Fibroblast of skin of left quadriceps (primary cell): ENCODE data around the gene EEF1AKMT2.

ENCODE experiments used
- DNase-seq, 2 experiments: peaks; one replicate each; pipeline ENCODE4 v3.0.0-alpha.2; 2013; ENCODE audit warnings: low read depth in 2 of 2

The EEF1AKMT2 gene

DNA sequence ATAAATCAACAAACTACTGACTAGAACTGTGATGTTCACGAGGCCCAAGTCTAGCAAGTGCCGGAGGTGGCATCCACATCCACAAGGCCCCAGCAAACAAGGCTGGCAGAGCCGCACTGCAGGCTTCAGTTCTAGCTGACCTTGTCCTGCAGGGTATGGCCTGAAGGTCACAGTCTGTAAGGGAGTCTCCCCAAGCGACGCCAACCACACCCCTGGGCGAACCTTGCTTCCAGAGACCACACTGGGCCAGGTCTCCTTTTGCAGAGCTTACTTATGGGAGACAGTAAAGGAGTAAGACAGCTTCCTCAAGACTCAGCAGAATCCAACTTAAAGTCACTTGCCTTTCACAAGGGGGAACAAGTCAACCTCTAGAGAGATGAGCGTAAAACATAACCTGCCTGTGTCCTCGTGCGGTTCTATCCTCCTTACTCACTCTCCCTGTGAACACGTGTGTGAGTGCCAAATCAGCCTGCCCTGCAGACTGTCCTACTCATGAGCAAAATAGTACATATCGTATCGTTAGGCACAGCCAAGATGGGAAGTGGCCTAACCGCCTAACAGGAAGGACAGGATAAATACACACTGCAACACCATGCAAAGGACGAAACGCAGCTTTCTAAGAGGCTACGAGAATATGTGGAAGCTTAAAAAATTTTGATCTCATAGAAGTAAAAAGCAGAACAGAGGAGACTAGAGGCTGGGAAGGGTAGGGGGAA is 70.2 kb downstream of the EEF1AKMT2 start:
- no peak for DNase-seq

DNA sequence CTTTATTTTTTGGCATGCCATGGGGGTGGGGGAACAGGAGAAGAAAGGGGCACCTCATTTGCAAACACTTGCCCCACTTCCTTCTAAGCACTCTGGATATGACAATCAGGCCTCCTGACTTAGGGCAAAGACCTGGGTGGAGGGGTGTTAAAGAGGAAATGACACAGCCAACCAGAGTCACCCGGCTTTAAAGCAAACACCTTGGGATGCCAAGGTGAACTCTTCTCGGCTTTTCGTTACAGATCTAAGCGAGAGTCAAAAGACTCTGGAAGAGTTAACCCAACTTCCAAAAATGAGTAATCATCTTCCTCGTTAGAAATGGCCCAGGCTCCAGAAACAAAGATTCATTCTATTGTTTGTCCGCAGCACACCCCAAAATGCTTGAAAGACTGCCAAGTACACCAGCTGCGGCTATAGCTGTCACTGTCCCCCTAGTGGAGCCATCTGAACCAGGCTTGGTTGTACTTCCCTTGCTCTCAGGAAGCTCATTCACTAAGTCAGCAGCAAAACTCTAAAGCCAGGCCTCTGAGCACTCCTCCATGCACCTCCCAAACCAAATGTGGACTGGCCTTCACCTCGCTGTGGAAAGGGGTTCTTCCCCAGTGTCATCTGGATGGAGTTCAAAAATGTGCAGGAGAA is 72.4 kb downstream of the EEF1AKMT2 start:
- no peak for DNase-seq

DNA sequence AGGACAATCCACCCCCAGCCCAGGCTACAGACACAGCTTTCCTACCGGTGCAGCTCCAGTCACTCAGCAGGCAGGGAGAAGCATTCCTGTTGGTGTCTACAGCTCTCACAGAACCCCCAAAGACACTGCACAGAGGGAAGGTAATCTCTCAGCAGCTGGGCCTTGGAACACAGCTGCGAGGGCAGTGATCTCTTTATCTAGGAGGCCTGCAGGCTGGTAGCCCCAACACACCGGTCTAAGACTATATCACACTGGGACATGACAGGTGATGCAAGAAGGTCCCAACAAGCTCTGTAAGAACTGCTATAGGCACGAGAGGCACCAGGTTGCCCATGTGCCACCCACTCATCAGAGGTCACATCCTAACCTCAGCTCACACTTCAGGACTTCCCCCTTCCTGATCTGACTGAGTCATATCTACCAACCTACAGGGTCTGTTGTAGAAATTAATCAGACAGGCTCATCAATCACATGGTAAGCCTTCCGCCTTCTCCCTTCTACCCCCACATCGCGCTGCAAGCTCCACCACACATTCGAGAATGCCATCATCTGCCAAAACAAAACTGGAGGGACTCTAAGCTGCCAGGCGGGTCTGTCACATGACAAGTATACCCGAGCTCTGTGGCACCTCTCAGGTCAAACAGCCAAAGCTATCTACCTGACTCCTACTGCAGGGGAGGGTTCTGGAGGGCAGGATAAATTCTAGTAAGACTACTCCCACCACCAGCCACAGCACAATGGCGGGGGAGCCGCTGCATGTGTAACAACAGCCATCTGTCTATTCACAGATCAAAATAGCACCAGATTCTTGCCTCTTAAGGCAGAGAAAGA is 73.6 kb downstream of the EEF1AKMT2 start:
- no peak for DNase-seq

DNA sequence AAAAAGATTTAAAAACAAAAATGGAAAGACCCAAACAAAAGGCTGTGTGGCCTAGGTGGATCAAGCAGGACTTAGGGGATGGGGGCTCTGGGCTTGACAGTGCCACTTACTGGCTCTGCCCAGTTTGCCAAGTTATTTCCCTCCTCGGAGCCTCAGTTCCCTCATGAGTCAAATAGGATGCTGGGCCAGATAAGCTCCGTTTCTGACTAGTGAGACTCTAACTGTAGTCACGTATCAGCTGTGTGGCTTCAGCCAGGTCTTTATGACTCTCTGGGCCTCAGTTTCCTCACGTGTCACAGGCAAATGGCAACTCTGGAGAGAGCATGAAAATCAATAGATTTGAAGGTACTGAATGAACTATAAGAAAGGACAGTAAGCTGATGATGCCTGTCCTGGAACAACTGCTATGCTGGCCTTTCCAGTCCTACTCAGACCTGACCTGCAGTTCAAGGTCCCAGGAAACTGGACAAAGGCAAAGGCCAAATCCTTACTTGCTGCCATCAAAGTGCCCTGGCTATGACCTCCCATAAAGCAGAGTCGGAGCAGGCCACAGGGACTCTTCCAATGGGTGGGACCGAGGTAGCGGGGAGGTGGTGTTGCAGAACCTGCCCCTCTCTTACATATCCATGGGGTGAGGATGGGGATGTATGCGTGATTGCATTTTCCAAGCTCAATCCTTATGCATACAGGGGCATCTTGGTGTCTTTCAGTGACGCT is 74.5 kb downstream of the EEF1AKMT2 start:
- DNase-seq: no peak

DNA sequence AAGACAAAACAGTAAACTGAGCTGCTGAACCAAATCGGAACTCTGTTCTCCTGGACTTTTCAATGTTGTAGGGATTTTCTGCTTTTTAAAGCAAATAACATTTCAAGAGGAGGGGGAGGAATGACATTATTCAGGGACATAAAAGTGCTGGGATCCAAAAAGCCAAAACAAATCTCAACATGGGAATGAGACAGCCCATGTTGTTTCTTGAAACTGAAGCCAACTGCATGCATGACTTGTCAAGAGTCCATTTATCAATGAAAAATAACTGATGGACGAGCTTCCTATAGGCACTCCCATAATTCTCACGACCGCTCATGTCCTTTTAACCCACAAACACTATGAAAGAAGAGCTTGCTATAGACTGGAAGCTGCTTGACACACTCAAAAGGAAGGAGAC is 75.3 kb downstream of the EEF1AKMT2 start:
- no peak for DNase-seq

DNA sequence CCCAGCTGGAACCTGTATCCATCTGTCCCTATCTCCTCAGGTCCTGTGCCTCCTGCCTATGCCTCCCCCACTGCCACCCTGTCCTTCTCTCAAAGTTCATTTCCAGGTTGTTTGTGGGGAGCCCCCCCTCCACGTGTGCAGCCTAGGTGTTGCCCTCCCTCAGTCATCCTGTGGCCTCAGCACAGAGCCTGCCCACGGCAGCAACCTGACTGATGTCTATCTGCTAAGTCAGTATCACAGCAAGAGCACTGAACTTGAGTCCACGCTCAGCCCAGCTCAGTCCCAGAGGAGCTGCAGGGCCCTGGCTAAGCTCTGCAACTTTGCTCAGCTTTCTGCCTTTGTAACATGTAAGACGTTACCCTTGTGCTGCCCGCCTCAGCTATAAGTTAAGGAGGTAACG is 76.2 kb downstream of the EEF1AKMT2 start:
- DNase-seq: no peak

DNA sequence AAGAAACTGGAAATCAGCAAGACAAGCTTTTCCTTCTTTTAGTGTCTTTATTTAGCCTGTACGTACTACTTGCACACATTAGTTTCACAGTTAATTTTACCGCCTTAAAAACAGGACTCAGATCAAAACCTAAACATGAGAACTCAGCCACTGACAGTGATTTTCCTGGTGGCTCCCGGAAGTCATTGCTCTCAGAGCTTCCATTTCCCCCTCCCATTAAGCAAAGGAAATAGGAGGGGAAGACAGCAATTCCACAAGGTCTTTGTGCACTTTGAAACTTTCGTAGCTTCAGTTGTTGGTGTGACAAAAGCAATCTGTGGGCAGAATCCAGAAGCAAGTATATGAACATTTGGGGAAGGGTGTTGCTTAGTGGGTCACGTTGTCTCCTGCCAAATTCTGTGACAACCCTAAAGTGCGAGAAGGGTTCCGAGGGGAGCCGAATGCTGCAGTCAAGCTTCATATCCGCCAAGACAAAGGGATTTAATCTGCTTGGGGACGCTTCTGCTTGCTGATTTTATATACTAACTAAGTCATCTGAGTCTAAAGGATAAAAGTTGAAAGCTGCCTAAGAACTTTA is 77.9 kb downstream of the EEF1AKMT2 start:
- no peak for DNase-seq

DNA sequence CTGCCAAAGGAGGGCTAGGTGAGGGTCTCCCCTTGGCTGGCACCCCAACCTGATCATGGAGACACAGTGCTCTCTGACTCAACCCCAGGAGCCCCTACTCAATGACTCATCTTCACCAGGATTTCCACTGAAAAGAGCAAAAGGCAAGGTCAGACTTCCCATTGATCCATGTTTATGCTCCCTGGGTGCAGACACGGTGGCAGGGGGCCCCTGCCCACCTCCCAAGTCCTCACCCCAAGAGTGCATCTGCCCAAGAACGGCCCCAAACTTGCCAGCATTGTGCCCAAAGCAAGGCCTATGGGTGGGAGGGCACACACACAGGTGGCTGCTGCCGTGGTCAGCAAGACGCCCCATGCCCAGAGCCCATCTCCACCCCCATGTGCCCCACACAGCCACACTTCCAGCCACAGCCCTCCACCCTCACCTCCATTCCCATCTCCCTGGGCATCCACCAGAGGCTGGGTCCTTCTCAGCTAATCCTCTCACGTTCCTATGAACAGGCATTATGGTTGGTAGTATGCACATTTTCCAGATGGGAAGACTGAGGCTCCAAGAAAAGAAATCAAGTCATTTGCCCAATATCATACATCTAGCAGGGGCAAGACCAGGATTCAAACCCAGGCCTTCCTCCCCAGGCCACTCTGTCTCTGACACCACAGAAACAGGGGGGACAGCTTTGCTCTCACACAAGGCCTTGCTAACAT is 78.8 kb downstream of the EEF1AKMT2 start:
- DNase-seq: no peak

DNA sequence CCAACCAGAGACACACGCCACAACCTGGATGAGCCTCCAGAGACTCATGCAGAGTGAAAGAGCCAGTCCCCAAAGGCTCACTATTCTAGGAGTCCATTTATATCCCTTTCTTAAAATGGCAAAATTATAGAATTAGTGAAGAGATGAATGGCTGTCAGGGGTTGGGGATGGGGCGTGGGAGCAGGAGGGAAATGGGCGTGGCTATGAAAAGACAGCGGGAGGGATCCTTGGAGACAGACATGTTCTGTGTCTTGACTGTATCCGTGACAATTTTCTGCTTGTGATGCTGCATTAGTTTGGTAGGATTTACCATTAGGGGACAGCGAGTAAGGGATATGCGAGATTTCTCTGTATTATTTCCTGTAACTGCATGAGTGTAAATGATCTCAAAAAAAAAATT is 80.5 kb downstream of the EEF1AKMT2 start:
- DNase-seq: no peak

DNA sequence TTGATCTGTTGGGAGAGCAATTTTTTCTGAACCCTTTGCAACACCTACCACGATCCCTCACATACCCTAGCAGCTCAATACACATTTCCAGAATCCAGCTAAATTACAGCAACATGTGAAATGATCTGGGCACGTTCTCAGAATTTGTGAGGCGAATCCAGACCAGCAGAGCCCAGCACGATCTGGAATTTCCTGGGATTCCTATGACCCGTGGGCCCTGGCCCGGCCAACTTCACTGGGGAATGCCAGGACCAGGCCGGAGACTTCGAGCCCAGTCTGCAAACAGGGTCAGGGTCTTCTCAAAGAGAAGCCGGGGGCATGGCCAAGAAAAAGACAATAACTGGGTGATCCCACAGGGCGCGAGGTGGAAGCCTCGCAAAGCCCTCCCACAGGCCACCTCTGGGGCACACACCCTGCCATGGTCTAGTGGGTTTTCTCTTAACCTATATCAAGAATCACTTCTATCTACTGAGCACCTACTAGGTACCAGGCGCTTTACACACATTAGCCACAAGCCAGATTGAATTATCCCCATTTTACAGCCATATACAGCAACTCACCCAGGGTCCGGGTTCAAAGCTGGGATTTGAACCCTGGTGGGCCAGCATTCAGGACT is 81.3 kb downstream of the EEF1AKMT2 start:
- no peak for DNase-seq

DNA sequence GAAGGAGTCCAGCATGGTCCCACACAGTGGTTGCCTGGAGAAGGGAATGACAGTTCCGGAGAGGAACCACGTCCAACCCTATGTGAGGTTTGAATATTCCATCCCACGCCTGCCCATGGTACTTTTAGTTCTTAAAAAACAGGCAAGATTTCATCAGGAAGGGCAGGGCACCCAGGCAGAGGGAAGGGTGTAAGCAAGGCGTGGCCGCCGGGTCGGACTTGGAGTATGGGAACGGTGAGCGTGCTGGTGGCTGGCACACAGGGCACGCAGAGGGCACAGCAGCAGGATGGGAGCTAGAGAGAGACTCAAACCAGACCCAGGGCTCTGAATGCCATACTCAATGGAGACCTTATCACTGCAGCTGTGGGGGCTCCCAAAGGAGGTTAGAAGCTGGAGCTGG is 81.8 kb downstream of the EEF1AKMT2 start:
- DNase-seq: no peak

DNA sequence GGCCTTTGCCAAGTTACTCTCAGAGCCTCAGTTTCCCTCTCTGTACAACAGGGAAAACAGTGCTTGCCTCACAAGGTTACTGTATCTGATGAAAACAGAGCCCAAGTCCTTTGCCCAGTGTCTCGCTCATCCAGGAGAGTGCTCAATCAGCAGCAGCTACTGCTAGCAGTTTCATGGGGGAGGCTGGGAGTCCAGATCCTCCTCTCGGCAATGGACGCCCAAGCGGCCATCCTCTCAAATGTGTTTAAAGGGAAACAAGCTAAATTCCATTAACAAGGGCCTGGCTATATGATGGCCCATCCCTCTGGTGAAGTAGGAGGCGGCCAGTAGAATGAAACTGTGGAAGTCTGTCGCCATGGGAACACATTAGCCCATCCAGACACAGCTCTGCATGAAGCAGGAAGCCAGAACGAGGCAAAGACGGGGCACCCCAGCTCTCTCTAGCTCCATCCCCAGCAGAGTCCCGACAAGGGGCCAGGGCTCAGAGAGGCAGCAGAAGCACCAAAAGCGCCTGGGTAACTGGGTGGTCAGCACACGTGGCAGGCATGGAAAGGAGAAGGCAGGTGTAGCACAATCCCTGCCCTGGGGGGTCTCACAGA is 82.7 kb downstream of the EEF1AKMT2 start:
- DNase-seq: no peak

DNA sequence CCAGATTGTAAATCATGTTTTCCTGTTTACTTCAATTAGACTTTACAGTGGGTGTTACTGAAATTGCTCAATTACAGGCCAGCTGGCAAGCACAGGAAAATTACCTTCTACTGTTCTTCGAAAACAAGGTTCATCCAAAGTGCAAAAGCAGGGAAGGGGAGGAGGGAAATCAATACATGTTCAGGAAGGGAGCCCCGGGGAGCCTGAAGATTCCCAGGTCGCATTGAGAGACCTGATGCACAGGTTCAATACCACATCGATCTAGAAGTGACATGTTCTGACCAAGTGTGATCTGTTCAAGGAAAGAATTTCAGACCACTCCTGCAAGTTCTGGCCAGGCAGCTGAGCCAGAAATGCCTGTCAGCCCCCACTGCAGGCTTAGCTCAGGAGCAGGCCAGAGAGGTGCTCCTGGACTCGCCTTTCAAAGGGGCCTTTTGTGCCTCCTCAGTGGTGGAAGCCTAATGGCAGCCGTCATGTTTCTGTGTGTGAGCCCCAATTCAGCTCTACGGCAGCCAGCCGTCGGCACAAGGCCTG is 83.4 kb downstream of the EEF1AKMT2 start:
- no peak for DNase-seq
